GM12891 (cell line): ENCODE measurements around the gene EFCAB11.

Source experiments
- POLR2A ChIP-seq: IDR thresholded peaks from 2 replicates; pipeline ENCODE4 v1.6.1; 2011; ENCODE audit warnings: low read depth, low read length, control low read depth
- POLR2AphosphoS5 ChIP-seq: IDR thresholded peaks from 2 replicates; pipeline ENCODE4 v1.6.1; 2011; ENCODE audit warnings: low read depth, low read length, control low read depth
- POU2F2 ChIP-seq: IDR thresholded peaks from 2 replicates; pipeline ENCODE4 v1.6.1; 2011; ENCODE audit warnings: low read depth, mild to moderate bottlenecking, control low read depth, low read length, moderate library complexity
- SPI1 ChIP-seq: IDR thresholded peaks from 2 replicates; pipeline ENCODE4 v1.6.1; 2011; ENCODE audit warnings: low read depth, low read length, control low read depth
- TAF1 ChIP-seq: IDR thresholded peaks from 2 replicates; pipeline ENCODE4 v1.6.1; 2011; ENCODE audit warnings: low read depth, low read length, control low read depth

DNA sequence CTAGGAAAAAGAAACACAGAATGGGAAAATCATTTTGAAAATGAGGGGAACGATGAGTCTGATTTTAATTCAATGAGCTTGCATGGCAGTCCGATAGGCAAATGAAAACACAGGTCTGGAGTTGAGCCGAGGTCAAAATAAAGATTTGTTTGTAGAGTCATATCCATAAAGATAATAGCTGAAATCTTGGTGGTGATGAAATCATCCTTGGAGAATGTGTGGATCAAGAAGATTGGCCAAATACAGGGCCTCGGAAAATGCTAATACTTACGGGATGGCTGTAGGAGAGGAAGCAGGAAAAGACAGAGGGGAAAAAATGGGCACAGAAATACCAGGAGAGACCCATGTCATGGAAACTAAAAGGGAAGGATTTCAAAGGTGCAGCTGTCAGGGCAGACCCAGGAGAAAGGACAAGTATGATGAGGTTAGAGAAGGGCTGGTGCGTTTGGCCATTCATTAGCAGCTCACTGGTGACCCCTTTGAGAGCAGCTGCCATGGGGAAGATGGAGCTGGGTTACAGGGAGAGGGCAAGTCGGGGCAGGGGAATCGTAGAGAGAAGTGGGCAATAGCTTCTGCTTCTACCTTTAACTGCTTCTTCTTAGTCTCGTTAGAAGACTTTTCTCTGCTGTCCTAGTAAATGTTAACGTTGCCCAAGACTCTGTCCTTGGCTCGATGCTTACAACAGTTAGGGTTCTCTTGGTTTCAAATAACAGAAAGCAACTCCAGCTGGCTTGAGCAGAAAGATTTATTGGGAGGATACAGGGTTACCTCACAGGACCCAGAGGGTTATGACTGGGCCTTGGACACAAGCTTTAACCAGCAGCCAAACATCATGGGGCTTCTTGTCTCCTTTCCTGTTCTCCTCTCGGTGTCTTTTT, 161.8 kb downstream of the EFCAB11 start:
- no peak for TF ChIP-seq TAF1
- TF ChIP-seq SPI1: no peak
- no peak for TF ChIP-seq POLR2A
- no peak for TF ChIP-seq POLR2AphosphoS5
- no peak for TF ChIP-seq POU2F2
